Neutrophil (primary cell): ENCODE data around the gene PSAP.

ENCODE experiments used
- H3K27ac ChIP-seq: fragments of 200-600 bp; sonication (generic); 2 replicates; pipeline ENCODE4 v1.5.1; 2016; ENCODE audit warnings: mild to moderate bottlenecking, moderate library complexity
- H3K27me3 ChIP-seq: fragments of 200-600 bp; sonication (generic); 2 replicates; pipeline ENCODE4 v1.6.0; 2016; ENCODE audit warnings: mild to moderate bottlenecking
- H3K36me3 ChIP-seq: fragments of 200-600 bp; sonication (generic); 2 replicates; pipeline ENCODE4 v1.5.1; 2017
- H3K4me1 ChIP-seq, 2 experiments: fragments of 200-600 bp in 1 of 2; sonication (generic) in 1 of 2; 1 replicate in 1 of 2; 2 replicates in 1 of 2; pipeline versions ENCODE4 v1.5.1 to v1.6.1; 2013 to 2016; ENCODE audit warnings: low read depth in 1 of 2, low read length in 1 of 2, mild to moderate bottlenecking in 1 of 2, moderate library complexity in 1 of 2; ENCODE audit not compliant: control insufficient read depth in 1 of 2, insufficient read depth in 1 of 2
- H3K4me3 ChIP-seq, 2 experiments: fragments of 200-600 bp in 1 of 2; sonication (generic) in 1 of 2; 1 replicate in 1 of 2; 2 replicates in 1 of 2; pipeline ENCODE4 v1.5.1; 2013 to 2016; ENCODE audit warnings: low read depth in 1 of 2, low read length in 1 of 2, mild to moderate bottlenecking in 1 of 2, moderate library complexity in 1 of 2
- H3K9me3 ChIP-seq: fragments of 200-600 bp; sonication (generic); 2 replicates; pipeline ENCODE4 v1.5.1; 2016
- CTCF ChIP-seq: fragments of 200-600 bp; sonication (generic); IDR thresholded peaks from 2 replicates; pipeline ENCODE4 v1.5.1; 2016; ENCODE audit warnings: antibody characterized with exemption

PSAP gene

DNA sequence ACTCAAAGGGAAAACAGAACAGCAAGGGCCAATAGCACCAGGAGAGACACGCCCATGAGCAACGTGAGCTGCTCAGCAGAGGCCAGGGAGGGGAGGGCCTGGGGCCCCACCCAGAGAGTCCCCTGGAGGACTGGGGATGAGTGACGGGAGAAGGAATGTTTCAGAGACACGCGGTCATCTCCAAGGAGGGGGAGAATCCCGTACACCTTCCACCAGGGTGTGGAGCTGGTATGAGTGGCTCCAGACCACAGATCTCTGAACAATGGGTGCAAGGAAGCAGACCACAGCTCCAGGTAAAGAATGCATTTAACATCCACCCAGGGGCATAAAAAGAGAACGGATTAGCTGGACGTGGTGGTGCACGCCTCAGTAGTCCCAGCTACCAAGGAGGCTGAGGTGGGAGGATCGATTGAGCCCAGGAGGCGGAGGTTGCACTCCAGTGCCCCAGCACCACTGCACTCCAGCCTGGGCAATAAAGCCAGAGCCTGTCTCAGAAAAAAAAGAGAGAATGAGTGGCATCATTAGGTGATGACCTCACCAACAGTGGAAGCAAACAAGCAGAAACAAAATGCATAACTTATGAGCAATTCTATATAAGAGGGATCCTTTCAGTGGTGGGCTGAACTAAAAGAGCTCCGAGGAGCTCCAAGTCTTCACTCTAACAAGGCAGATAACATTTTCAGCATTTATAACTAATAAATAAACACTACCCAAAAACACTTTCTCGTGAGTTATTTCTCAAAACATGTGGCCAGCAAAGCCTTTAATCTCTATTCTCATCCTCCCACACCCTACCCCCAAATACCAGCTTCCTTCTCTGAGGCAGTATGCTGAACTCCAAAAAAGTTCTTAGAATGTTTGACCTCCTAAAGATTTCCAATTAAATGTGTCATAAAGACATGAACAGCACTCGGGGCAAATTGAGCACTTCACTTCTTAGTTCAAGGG is 12.5 kb downstream of the PSAP start:
- Histone ChIP-seq H3K4me3 (no peak overlapping the region), H3K9me3 (no peaks in the 10 kb centered on the region), H3K27ac (peak overlapping the region; percentile 72), H3K27me3 (no peaks in the 10 kb centered on the region), H3K4me1 (peaks cover 70 to 89% of the 10 kb centered on the region in 2 experiments), H3K36me3 (peaks cover 13% of the 10 kb centered on the region)
- TF ChIP-seq CTCF: no peak

DNA sequence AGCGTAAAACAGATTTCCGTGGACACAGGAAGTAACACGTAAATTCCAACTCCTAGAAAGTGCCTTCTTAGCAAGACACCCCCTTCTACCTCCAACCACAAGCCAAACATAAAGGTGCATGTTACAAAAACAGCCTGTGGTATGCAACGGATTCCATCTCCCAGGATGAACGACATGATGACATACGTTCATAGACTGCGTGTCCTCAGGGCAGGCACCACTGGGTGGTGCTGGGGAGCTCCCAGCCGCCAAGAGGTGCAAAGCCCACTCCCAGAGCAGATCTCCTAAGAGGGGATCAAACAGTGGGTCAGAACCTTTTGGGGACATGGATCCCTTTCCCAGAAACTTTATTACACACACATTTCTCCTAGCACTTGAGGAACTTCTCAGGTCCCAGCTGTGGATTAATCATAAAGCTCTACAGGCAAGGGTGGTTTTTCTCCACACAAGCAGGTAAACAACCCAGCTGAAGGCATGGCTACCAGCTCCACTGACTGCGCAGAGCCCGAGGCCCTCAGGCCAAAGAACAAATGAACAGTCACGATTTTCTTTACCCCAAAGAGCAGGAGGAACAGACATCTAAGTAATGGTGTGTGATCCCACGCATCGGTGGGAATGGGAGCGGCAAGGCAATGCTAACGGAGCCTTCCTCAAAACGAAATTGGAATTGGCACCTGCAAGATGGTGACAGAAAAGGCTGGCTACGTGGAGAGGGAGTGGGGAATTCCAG is 13.8 kb downstream of the PSAP start:
- Histone ChIP-seq H3K4me3 (no peak overlapping the region), H3K9me3 (no peaks in the 10 kb centered on the region), H3K27me3 (no peaks in the 10 kb centered on the region), H3K27ac (peak overlapping the region; percentile 72), H3K36me3 (peaks cover 25% of the 10 kb centered on the region), H3K4me1 (peaks cover 60 to 87% of the 10 kb centered on the region in 2 experiments)
- peak; percentile 24 for TF ChIP-seq CTCF

DNA sequence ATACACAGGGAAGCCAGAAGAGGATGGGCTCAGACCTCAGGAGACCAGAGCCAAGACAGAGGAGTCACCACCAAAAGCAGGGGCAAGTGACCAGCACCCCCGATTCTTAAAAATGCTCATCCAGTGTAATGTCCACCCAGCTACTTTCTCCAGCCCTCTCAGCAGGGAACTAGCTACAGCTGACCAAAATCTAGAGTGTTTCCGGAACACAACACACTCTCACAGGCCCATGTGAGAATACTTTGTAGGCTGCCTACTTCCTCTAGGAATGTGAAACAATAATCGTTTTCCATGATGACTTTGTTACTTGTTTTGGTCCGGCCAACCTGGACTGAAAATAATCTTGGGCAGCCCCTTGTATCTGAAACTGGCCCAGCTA is 14.5 kb downstream of the PSAP start:
- peaks cover 53 to 86% of the 10 kb centered on the region in 2 experiments for H3K4me1 ChIP-seq

DNA sequence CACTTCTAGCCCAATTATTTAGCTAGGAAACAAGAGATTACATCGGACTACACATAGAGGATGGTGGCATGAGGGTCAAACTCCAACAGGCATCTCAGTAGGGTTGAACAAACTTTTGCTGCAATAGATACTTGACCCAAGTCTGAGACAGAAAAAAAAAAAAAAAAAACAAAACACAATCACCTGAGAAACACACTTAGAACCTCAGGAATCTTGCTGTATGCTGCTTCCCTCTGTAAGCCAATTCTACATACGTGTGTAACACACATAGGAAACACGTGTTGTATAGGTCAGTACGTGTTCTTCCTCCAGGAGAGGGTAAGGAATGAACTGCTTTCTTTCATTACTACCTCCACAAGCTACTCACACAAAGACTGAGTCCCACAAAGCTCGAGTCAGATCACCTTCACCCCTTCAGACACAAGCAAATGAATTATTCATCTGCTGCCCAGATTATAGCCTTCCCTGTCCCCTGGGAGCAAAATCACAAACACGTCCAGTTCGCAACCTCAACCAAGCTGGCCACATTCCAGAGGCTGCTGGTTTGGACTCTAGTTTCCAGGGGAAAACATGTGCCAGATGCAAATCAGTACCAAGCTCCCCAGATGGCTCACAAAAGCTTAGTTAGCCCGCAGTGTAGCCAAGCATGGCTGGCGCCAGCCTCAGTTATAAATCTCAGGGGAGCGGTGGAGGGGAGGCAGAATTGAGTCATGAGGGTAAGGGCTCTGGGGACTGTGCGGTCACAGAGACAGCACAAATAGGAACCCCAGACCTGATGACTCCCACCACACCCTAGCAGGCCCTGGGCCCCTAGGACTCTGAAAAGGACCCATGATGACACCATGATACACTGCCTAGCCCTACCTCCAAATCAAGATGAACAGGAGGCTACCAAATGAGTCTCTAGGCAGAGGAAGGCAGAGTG is 15.1 kb downstream of the PSAP start:
- Histone ChIP-seq H3K4me1 (peaks cover 50 to 86% of the 10 kb centered on the region in 2 experiments), H3K9me3 (no peaks in the 10 kb centered on the region), H3K4me3 (no peak overlapping the region), H3K27me3 (no peaks in the 10 kb centered on the region), H3K36me3 (peaks cover 38% of the 10 kb centered on the region), H3K27ac (peak overlapping the region; percentile 72)
- TF ChIP-seq CTCF: no peak

More for the DNA sequence above, 14.5 kb downstream of the PSAP start:
- Histone ChIP-seq H3K36me3 (peaks cover 32% of the 10 kb centered on the region), H3K27ac (peak overlapping the region; percentile 72), H3K27me3 (no peaks in the 10 kb centered on the region), H3K9me3 (no peaks in the 10 kb centered on the region), H3K4me3 (no peak overlapping the region)
- TF ChIP-seq CTCF: no peak

DNA sequence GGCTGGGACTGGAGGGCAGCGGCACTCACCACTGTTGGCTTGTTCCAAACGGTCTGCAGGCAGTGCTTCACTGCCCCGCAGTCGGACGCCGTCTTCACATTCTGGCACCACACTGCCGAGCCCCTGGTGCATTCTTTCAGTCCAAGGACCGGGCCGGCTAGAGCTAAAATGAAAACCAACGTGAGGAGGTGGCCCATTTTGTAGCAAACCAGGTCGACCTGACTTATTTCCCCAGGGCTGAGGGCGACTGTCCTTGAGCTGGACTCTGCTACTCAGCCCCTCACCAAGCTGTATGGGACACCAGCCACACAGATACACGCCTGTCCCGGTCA is 16.7 kb downstream of the PSAP start:
- Histone ChIP-seq H3K9me3 (no peaks in the 10 kb centered on the region), H3K4me1 (peaks cover 57 to 88% of the 10 kb centered on the region in 2 experiments), H3K4me3 (no peak overlapping the region), H3K36me3 (peaks cover 54% of the 10 kb centered on the region), H3K27me3 (no peaks in the 10 kb centered on the region), H3K27ac (peak overlapping the region; percentile 74)
- no peak for TF ChIP-seq CTCF
